Thyroid gland (tissue), 4 donors: ENCODE measurements around the gene RETREG1.

Source experiments
- CTCF ChIP-seq, 6 experiments: fragments of 200-600 bp in 3 of 6; fragments of 450-650 bp in 3 of 6; sonication (generic) in 3 of 6; IDR thresholded peaks; one replicate each; pipeline ENCODE4 v1.5.1; 2016 to 2019; ENCODE audit warnings: antibody characterized with exemption in 6 of 6, mild to moderate bottlenecking in 2 of 6, inconsistent platforms in 1 of 6, moderate library complexity in 1 of 6
- POLR2A ChIP-seq, 2 donors: fragments of 450-650 bp; IDR thresholded peaks; one replicate each; pipeline ENCODE4 v1.6.1; 2017; ENCODE audit warnings: antibody characterized with exemption in 2 of 2, mild to moderate bottlenecking in 2 of 2, moderate library complexity in 1 of 2

DNA sequence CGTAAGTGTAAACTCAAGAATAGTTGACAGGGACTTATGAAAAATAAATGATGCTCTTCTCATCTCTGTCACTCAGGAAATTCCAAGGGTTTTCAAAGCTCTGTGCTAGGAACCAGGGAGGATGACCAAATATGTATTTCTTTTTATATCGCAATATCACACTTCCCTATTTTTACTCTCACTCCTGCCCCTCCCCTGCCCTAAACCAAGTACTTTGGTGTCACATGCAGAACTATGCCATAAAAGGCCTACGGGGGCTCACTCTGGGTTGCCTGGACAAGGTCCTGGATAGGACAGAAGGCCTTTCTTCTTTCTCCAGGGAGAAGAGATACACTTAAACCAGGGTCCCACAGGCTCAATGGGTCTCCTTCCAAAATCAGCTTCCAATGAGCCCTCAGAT lies 8.3 kb upstream of the RETREG1 start:
- TF ChIP-seq POLR2A (IDR thresholded peaks at IDR 0.05) (no peak), CTCF (IDR thresholded peaks at IDR 0.05) (no peak)
